Posterior vena cava (tissue), 2 donors: Measurements from ENCODE around the gene MAST2. TPM values are rescaled to one million over a fixed set of nuclear protein-coding genes. Genes with fewer than 3 reads are reported as not detected.

Experiments used
- DNase-seq: peaks from one replicate; pipeline ENCODE4 v3.0.0-alpha.2; 2020; ENCODE audit warnings: low spot score
- intact Hi-C, 2 donors: fragments of 100-400 bp; cut with DNase I; formaldehyde crosslinking; loops; one replicate each; pipeline versions ENCODE4 v1.14.1 to v1.14.2; 2022 to 2023
- total RNA-seq, 2 donors: library from RNA; stranded (reverse); fragmentation: NEBNext Ultra II Directional; extraction: Animal tissue kit (Norgen Biotek cat#: 25700); gene quantifications; one replicate each; pipeline ENCODE4 v1.2.1, GENCODE V29; 2021
- donor health status: DM: yes; HTN: yes; CAD: no.
- donor health status: DM: yes; HTN: yes; CAD: no.

The MAST2 gene
- total RNA-seq, 2 donors from 2014 or later, result 35.4 to 44.9 TPM

DNA sequence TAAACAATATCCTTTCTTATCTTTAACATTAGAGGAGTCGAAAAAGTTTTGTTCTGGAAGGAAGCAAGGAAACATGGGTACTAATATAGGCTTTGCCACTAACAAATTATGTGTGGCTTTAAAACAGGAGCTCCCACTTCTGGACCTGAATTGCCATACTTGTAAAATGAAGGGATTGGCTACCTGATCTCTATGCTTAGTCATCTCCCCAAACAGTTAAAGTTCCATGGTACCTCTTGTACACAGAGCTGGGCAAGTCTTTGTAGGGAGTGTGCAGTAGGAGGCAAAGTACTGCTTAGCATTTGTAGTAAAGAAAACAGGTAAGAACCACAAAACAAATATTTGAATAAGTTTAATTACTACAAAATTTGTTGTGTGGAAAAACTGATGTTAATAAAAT lies 81.3 kb downstream of the MAST2 start:
- no peak for DNase-seq
- intact Hi-C loops, result no loop called here

DNA sequence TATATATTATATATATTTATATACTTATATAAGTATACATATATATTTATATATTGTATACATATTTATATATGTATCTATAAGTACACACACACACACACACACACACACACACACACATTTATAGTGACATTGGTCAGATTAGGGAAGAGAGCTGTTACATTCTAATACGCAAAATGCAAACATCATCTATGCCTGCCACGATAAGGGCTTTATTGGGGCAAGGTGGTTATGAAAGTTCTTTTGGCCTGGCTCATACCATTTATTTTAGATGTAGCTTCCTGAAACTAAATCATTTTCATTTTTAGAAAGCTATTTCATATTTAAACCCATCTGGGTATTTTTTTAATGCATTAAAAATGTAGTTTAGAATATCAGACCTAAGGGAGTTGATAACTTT lies 82.8 kb downstream of the MAST2 start:
- DNase-seq, result no peak
- intact Hi-C loops, result no loop called here

DNA sequence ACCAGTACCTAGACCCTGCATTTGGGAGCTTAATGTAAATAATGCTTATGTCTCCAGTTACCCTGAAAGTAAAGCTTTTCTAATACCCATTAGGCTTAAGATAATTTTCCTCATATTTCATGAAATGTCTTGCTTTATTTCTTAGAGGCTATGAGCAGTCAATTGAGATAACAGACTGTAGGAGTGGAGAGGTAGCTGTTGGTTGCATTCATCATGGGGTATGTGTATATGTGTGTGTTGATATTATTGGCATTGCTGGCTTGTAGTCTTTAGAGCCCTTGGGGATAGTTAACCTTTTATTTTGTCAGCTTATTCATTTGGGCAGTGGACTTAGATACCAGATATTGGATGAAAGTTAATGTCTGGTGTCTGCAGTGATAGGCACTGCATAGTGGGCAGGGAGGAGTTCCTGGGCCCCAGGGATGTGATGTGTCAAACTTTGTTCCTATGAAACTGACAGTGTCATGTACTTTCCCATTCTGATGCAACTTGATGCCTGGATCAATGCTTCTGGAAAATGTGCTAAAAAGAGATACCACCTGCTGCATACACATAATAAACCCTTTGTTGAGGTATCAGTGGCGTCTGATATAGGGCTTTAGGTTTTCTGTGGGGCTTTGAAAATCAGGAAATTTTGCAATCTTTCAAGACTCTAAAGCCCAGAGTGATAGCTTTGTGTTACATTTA lies 83.9 kb downstream of the MAST2 start:
- intact Hi-C loops, result no loop called here
- no peak for DNase-seq

GRCh38 chr1:45890078-45890477 lies 86.7 kb downstream of the MAST2 start:
- intact Hi-C loops, result no loop called here
- no peak for DNase-seq

GRCh38 chr1:45891087-45891486 lies 87.7 kb downstream of the MAST2 start:
- intact Hi-C loops, result no loop called here
- no peak for DNase-seq

- DNase-seq, result no peak
- intact Hi-C loops, result no loop called here
Measured at GRCh38 chr1:45892068-45892785, 88.8 kb downstream of the MAST2 start.

GRCh38 chr1:45894331-45894730 lies 90.9 kb downstream of the MAST2 start:
- DNase-seq, result no peak
- intact Hi-C loops, result no loop called here

DNA sequence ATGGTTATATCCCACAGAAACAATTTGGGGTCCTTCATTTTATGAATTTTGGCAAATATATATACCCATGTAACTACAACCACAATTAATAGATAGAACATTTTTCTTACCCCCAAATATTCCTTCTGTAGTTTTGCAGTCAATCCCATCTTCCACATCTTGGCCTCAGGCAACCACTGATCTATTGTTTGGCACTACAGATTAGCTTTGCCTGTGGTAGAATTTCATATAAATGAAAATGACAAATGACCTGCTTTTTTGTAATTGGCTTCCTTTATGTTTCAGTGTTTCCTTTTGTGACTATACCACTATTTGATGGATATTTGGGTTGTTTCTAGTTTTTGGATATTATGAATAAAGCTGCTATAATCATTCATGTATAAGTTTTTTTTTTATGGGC lies 91.5 kb downstream of the MAST2 start:
- DNase-seq, result no peak
- intact Hi-C loops, result no loop called here

- intact Hi-C loops, result no loop called here
Measured at GRCh38 chr1:45895406-45895805, 92.0 kb downstream of the MAST2 start.

GRCh38 chr1:45906883-45907282 lies 103.5 kb downstream of the MAST2 start:
- intact Hi-C loops, result no loop called here
- no peak for DNase-seq

More at GRCh38 chr1:45895406-45895805, 92.0 kb downstream of the MAST2 start:
- DNase-seq, result no peak

GRCh38 chr1:45908611-45909140 lies 105.3 kb downstream of the MAST2 start:
- no peak for DNase-seq
- intact Hi-C loops, result no loop called here

GRCh38 chr1:45911634-45912033 lies 108.2 kb downstream of the MAST2 start:
- intact Hi-C loops, result no loop called here

GRCh38 chr1:45913183-45913683 lies 109.8 kb downstream of the MAST2 start:
- no peak for DNase-seq
- intact Hi-C loops, result no loop called here

More at GRCh38 chr1:45911634-45912033, 108.2 kb downstream of the MAST2 start:
- no peak for DNase-seq

GRCh38 chr1:45913731-45914501 lies 110.5 kb downstream of the MAST2 start:
- intact Hi-C loops, result no loop called here
- DNase-seq, result no peak

GRCh38 chr1:45914836-45915235 lies 111.4 kb downstream of the MAST2 start:
- intact Hi-C loops, result no loop called here
- DNase-seq, result no peak

DNA sequence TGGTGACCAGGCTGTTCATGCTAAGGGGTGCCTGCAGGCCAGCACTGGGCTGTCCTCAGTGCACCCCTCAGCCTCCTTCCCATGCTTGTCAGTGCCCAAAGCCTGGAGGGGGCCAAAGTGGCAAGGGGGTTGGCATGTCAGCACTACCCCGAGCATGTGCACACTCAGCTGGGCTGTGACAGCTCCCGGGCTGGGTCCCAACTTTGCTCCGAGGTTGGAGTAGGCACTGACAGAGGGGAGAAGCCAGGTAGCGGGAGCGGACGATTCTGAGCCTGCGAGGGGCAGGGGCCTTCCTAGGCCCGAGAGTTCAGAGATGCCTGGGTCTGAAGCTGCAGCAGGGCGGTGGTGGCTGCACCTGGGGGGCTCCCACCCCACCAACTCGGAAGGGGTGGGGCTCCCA lies 119.0 kb downstream of the MAST2 start:
- DNase-seq, result no peak
- intact Hi-C loops, result no loop called here

DNA sequence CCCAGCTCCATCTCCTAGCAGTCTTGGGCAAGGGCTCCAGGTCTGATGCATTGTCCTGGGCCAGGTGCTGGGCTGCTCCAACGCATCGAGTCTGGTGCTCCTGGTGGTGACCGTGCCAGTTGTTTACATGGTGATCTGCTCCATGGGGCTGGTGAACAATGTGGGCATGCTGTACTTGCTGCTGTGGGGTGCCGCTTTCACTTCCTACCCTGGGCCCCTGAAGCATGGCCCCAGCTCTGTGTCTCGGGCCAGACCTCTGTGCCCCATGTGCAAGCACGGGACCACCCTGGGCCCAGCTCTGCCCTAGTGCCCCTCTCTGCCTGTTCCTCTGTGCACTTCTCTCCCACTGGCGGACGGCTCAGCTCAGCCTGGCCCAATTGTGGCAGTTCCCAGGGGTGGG lies 119.4 kb downstream of the MAST2 start:
- DNase-seq, result no peak
- intact Hi-C loops, result no loop called here

DNA sequence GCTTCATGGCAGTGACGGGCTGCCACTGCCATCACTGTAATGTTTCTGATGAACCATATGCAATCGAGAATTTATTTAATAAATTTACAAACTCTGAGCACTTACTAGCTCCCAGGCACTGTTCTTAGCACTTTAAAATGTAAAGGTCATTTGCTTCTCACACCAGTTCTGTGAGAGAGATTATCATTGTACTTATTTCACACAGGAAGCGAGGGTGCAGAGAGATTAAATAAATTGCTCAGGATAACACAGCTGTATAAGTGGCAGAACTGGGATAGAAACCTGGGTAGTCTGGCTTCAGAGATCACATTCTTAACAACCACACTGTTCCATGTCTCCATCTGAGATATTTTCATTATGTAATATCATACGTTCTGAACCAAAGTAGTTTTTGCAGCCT lies 119.9 kb downstream of the MAST2 start:
- no peak for DNase-seq
- intact Hi-C loops, result no loop called here

GRCh38 chr1:45924736-45925135 lies 121.3 kb downstream of the MAST2 start:
- no peak for DNase-seq
- intact Hi-C loops, result no loop called here

DNA sequence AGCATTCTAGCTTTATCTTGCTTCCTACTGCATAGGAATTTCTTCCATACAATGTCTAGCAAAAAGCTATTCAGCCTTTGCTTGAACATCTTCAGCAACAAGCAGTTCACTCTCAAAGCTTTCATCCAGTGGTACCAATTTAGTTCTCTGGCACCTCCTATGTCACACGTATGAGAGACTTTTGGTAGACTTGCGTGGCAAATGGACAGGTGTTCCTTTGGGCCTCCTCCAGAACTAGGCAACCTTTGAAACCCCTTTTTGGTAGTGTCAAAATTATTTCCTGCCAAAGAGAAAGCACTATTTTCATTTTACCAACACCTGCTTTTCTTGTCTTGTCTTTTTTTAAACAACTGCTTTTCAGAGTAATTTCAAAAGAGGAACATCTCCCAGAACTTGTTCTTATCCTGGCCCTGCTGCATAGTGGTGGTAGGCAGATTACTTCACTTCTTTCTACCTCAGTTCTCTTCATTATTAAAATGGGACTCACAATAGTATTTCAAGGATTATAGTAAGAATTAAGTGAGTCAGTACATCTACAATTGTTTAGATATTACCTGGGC lies 122.4 kb downstream of the MAST2 start:
- intact Hi-C loops, result no loop called here
- DNase-seq, result no peak
